ENCODE measurements around the gene MCM9.

GRCh38 chr6:118770112-118770788 lies 164.7 kb downstream of the MCM9 start:
- TF ChIP-seq CTCF (IDR thresholded peaks at IDR 0.05) (no peak), POLR2A (IDR thresholded peaks at IDR 0.05) (no peak)

Data from body of pancreas (tissue), 4 donors.